ENCODE results near the gene PEX10. TPM values are rescaled to one million over a fixed set of nuclear protein-coding genes. Genes with fewer than 3 reads are reported as not detected.

PEX10 gene
- total RNA-seq, 2 donors from 2014 or later: 10.7 to 18.9 TPM

GRCh38 chr1:2400950-2401649 lies 11.3 kb downstream of the PEX10 start:
- ATAC-seq (no peak), DNase-seq (ENCODE audit: low spot score) (no peak)
- Mint-ChIP-seq H3K4me3 (no peak overlapping the region), H3K27ac (peak overlapping the region; percentile 48 to 68), H3K9me3 (no peaks in the 10 kb centered on the region), H3K36me3 (peaks cover 15% of the 10 kb centered on the region), H3K27me3 (no peaks in the 10 kb centered on the region), H3K4me1 (ENCODE audit: low read depth in 2 of 2) (peaks cover 13 to 22% of the 10 kb centered on the region in 2 donors)

- Mint-ChIP-seq H3K9me3 (no peaks in the 10 kb centered on the region), H3K36me3 (peaks cover 15% of the 10 kb centered on the region), H3K27me3 (no peaks in the 10 kb centered on the region), H3K27ac (peak overlapping the region; percentile 48 to 68), H3K4me3 (no peak overlapping the region), H3K4me1 (ENCODE audit: low read depth in 2 of 2) (peaks cover 13 to 24% of the 10 kb centered on the region in 2 donors)
- DNase-seq (ENCODE audit: low spot score): no peak
- ATAC-seq: no peak
Observed at GRCh38 chr1:2400576-2400909, 11.8 kb downstream of the PEX10 start.

GRCh38 chr1:2399890-2400575 lies 12.3 kb downstream of the PEX10 start:
- H3K4me1 Mint-ChIP-seq (ENCODE audit: low read depth in 2 of 2): peaks cover 13 to 26% of the 10 kb centered on the region in 2 donors
- ATAC-seq (no peak), DNase-seq (ENCODE audit: low spot score) (no peak)
- H3K36me3 Mint-ChIP-seq: peaks cover 15% of the 10 kb centered on the region
- H3K9me3 Mint-ChIP-seq: no peaks in the 10 kb centered on the region
- H3K27ac Mint-ChIP-seq: peak overlapping the region; percentile 48 to 68
- no peaks in the 10 kb centered on the region for H3K27me3 Mint-ChIP-seq
- H3K4me3 Mint-ChIP-seq: no peak overlapping the region

GRCh38 chr1:2398871-2399270 lies 13.5 kb downstream of the PEX10 start:
- Mint-ChIP-seq H3K27ac (peak overlapping the region in 1 of 2 donors; percentile 13), H3K27me3 (no peaks in the 10 kb centered on the region), H3K4me3 (no peak overlapping the region), H3K36me3 (peaks cover 15% of the 10 kb centered on the region), H3K9me3 (no peaks in the 10 kb centered on the region), H3K4me1 (ENCODE audit: low read depth in 2 of 2) (peaks cover 19 to 31% of the 10 kb centered on the region in 2 donors)
- DNase-seq (ENCODE audit: low spot score): no peak
- ATAC-seq: no peak

GRCh38 chr1:2397007-2397679 lies 15.2 kb downstream of the PEX10 start:
- Mint-ChIP-seq H3K4me3 (no peak overlapping the region), H3K9me3 (no peaks in the 10 kb centered on the region), H3K27me3 (no peaks in the 10 kb centered on the region), H3K27ac (no peak overlapping the region), H3K36me3 (peaks cover 15% of the 10 kb centered on the region), H3K4me1 (ENCODE audit: low read depth in 2 of 2) (peaks cover 36 to 42% of the 10 kb centered on the region in 2 donors)
- ATAC-seq (no peak), DNase-seq (ENCODE audit: low spot score) (no peak)

GRCh38 chr1:2396476-2396875 lies 15.9 kb downstream of the PEX10 start:
- no peaks in the 10 kb centered on the region for H3K27me3 Mint-ChIP-seq
- H3K36me3 Mint-ChIP-seq: peaks cover 15% of the 10 kb centered on the region
- H3K9me3 Mint-ChIP-seq: no peaks in the 10 kb centered on the region
- H3K4me3 Mint-ChIP-seq: no peak overlapping the region
- H3K4me1 Mint-ChIP-seq (ENCODE audit: low read depth in 2 of 2): peaks cover 37 to 38% of the 10 kb centered on the region in 2 donors
- no peak for ATAC-seq
- H3K27ac Mint-ChIP-seq: no peak overlapping the region
- no peak for DNase-seq (ENCODE audit: low spot score)

GRCh38 chr1:2396059-2396458 lies 16.3 kb downstream of the PEX10 start:
- DNase-seq (ENCODE audit: low spot score): no peak
- Mint-ChIP-seq H3K9me3 (no peaks in the 10 kb centered on the region), H3K36me3 (peaks cover 15% of the 10 kb centered on the region), H3K27me3 (no peaks in the 10 kb centered on the region), H3K4me3 (no peak overlapping the region), H3K27ac (no peak overlapping the region), H3K4me1 (ENCODE audit: low read depth in 2 of 2) (peaks cover 36 to 37% of the 10 kb centered on the region in 2 donors)
- no peak for ATAC-seq

GRCh38 chr1:2395245-2395644 lies 17.1 kb downstream of the PEX10 start:
- Mint-ChIP-seq H3K4me3 (no peak overlapping the region), H3K27me3 (no peaks in the 10 kb centered on the region), H3K9me3 (no peaks in the 10 kb centered on the region), H3K4me1 (ENCODE audit: low read depth in 2 of 2) (peaks cover 32 to 33% of the 10 kb centered on the region in 2 donors), H3K27ac (peak overlapping the region in 1 of 2 donors; percentile 43), H3K36me3 (peaks cover 9% of the 10 kb centered on the region)
- no peak for ATAC-seq
- DNase-seq (ENCODE audit: low spot score): no peak

- Mint-ChIP-seq H3K27me3 (no peaks in the 10 kb centered on the region), H3K27ac (peak overlapping the region in 1 of 2 donors; percentile 43), H3K36me3 (peaks cover 9% of the 10 kb centered on the region), H3K4me1 (ENCODE audit: low read depth in 2 of 2) (peaks cover 35 to 37% of the 10 kb centered on the region in 2 donors), H3K9me3 (no peaks in the 10 kb centered on the region), H3K4me3 (no peak overlapping the region)
- no peak for DNase-seq (ENCODE audit: low spot score)
- ATAC-seq: no peak
Observed at GRCh38 chr1:2394761-2395160, 17.6 kb downstream of the PEX10 start.

GRCh38 chr1:2394220-2394619 lies 18.1 kb downstream of the PEX10 start:
- Mint-ChIP-seq H3K27ac (peak overlapping the region; percentile 39 to 96), H3K4me3 (no peak overlapping the region), H3K36me3 (peaks cover 6% of the 10 kb centered on the region), H3K4me1 (ENCODE audit: low read depth in 2 of 2) (peaks cover 30 to 38% of the 10 kb centered on the region in 2 donors), H3K9me3 (no peaks in the 10 kb centered on the region), H3K27me3 (no peaks in the 10 kb centered on the region)
- ATAC-seq (no peak), DNase-seq (ENCODE audit: low spot score) (no peak)

GRCh38 chr1:2393471-2393877 lies 18.9 kb downstream of the PEX10 start:
- Mint-ChIP-seq H3K27me3 (no peaks in the 10 kb centered on the region), H3K9me3 (no peaks in the 10 kb centered on the region), H3K27ac (peak overlapping the region; percentile 82 to 96), H3K36me3 (peaks cover 4% of the 10 kb centered on the region), H3K4me3 (peak overlapping the region; percentile 89), H3K4me1 (ENCODE audit: low read depth in 2 of 2) (peaks cover 28 to 38% of the 10 kb centered on the region in 2 donors)
- no peak for ATAC-seq
- no peak for DNase-seq (ENCODE audit: low spot score)

GRCh38 chr1:2392686-2393085 lies 19.7 kb downstream of the PEX10 start:
- no peaks in the 10 kb centered on the region for H3K9me3 Mint-ChIP-seq
- no peak for DNase-seq (ENCODE audit: low spot score)
- no peak for ATAC-seq
- peaks cover 28 to 38% of the 10 kb centered on the region in 2 donors for H3K4me1 Mint-ChIP-seq (ENCODE audit: low read depth in 2 of 2)
- H3K27ac Mint-ChIP-seq: peak overlapping the region; percentile 82 to 96
- H3K4me3 Mint-ChIP-seq: peak overlapping the region; percentile 89
- peaks cover 4% of the 10 kb centered on the region for H3K36me3 Mint-ChIP-seq
- no peaks in the 10 kb centered on the region for H3K27me3 Mint-ChIP-seq

- Mint-ChIP-seq H3K27me3 (no peaks in the 10 kb centered on the region), H3K36me3 (peaks cover 2% of the 10 kb centered on the region), H3K4me3 (peak overlapping the region; percentile 89), H3K27ac (peak overlapping the region; percentile 82 to 96), H3K9me3 (no peaks in the 10 kb centered on the region), H3K4me1 (ENCODE audit: low read depth in 2 of 2) (peaks cover 28 to 37% of the 10 kb centered on the region in 2 donors)
- no peak for ATAC-seq
- no peak for DNase-seq (ENCODE audit: low spot score)
Observed at GRCh38 chr1:2391931-2392509, 20.3 kb downstream of the PEX10 start.
